ENCODE data around the gene COPS8. TPM values are rescaled to one million over a fixed set of nuclear protein-coding genes. Genes with fewer than 3 reads are reported as not detected.

The COPS8 gene
- total RNA-seq, 6 experiments from 2014 or later = 86.8 to 107 (median 99.8) TPM

DNA sequence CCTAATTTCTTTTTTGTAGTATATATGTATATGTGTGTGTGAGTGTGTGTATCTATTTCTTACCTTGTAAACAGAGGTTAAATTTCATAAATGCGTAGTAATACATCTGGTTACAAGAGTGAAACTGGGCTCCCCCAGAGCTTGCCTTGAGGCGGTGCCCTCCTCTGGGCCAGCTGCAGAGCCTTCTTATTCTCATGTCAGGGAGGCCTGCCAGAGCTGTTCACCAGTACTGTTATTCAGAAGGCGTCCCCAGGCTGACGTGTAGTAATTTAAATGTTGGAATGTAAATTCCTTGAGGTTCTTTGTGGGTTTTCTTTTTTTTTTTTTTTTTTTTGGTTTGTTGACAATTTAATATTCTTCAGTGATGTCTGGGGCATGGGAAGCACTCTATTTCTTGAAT is 11.2 kb downstream of the COPS8 start:
- H3K27ac Mint-ChIP-seq = peak overlapping the region; percentile 76
- no peaks in the 10 kb centered on the region for H3K27me3 Mint-ChIP-seq (ENCODE audit: insufficient read depth)
- TF ChIP-seq, protein P1, sequence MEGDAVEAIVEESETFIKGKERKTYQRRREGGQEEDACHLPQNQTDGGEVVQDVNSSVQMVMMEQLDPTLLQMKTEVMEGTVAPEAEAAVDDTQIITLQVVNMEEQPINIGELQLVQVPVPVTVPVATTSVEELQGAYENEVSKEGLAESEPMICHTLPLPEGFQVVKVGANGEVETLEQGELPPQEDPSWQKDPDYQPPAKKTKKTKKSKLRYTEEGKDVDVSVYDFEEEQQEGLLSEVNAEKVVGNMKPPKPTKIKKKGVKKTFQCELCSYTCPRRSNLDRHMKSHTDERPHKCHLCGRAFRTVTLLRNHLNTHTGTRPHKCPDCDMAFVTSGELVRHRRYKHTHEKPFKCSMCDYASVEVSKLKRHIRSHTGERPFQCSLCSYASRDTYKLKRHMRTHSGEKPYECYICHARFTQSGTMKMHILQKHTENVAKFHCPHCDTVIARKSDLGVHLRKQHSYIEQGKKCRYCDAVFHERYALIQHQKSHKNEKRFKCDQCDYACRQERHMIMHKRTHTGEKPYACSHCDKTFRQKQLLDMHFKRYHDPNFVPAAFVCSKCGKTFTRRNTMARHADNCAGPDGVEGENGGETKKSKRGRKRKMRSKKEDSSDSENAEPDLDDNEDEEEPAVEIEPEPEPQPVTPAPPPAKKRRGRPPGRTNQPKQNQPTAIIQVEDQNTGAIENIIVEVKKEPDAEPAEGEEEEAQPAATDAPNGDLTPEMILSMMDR (IDR thresholded peaks at IDR 0.05) = no peak
- H3K4me1 Mint-ChIP-seq (ENCODE audit: low read depth) = peaks cover 59% of the 10 kb centered on the region
- H3K36me3 Mint-ChIP-seq (ENCODE audit: low read depth) = peaks cover 54% of the 10 kb centered on the region
- H3K9me3 Mint-ChIP-seq = no peaks in the 10 kb centered on the region
- DNase-seq = peak; percentile 63
- peak overlapping the region; percentile 74 for H3K4me3 Mint-ChIP-seq

DNA sequence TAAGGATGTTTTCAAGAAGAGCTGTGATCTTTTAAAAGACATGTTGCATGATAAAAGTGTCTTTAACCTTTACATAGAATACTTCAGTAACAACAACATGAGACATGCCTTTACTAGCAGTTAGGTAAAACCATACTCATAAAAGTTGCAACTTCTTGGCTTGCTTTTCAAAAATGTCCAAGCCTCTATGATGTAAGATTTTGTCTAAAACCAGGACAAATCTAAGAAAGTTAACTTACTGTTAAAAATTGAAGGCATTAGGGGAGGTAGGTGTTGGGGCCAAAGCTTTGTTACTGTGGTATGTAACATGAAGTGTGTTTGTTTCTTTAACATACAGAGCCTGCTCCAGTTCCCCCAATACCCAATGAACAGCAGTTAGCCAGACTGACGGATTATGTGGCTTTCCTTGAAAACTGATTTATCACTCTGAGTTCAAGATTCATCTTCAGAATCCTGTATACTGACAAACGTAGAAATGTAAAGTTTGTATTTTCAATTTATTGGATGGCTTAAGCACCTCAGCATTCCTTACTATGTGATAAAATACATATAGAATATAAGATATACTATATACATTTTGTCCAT is 11.7 kb downstream of the COPS8 start:
- Mint-ChIP-seq H3K27me3 (ENCODE audit: insufficient read depth) (no peaks in the 10 kb centered on the region), H3K4me1 (ENCODE audit: low read depth) (peaks cover 54% of the 10 kb centered on the region), H3K4me3 (peak overlapping the region; percentile 74), H3K9me3 (no peaks in the 10 kb centered on the region), H3K27ac (peak overlapping the region; percentile 76), H3K36me3 (ENCODE audit: low read depth) (peaks cover 55% of the 10 kb centered on the region)
- TF ChIP-seq, protein P1 (IDR thresholded peaks at IDR 0.05) = no peak
- peak; percentile 12 for DNase-seq

DNA sequence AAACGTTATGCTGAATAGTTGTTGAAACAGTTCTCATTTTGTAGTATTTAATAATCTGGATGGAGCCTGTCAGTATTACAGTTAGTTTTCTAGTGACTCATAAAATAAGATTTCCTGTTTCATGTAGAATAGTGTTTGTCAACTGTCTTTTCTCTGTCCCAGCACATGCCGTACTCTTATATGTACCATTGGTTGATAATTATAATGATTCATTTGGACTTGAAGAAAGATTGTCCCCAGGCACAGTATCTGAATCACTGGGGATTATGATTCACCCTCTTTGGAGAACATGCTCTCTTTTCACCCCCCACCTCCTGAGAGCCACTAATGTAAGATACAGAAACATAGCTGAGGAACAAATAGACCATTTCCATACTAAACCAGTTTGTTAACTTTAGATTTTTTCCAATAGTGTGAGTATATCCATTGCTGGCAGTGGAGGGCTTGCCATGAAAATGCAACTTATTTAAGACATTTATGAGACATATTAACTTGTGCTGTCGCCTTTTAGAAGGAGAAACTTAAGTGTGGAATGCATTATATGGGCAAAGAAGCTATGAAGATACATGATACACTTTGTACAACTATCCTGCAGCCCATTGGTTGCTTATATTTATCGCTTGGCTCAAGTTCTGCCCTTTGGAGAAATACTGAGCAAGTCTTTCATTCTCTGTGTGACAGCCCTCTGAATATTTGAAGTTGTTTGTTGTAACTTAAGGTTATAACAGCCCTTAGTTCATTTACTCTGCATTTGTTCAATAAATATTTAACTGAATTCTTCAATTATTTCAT is 12.4 kb downstream of the COPS8 start:
- no peaks in the 10 kb centered on the region for H3K9me3 Mint-ChIP-seq
- peak; percentile 97 for DNase-seq
- H3K4me3 Mint-ChIP-seq = no peak overlapping the region
- TF ChIP-seq, protein P1 (IDR thresholded peaks at IDR 0.05) = no peak
- H3K4me1 Mint-ChIP-seq (ENCODE audit: low read depth) = peaks cover 47% of the 10 kb centered on the region
- H3K27ac Mint-ChIP-seq = peak overlapping the region; percentile 76
- no peaks in the 10 kb centered on the region for H3K27me3 Mint-ChIP-seq (ENCODE audit: insufficient read depth)
- peaks cover 59% of the 10 kb centered on the region for H3K36me3 Mint-ChIP-seq (ENCODE audit: low read depth)

DNA sequence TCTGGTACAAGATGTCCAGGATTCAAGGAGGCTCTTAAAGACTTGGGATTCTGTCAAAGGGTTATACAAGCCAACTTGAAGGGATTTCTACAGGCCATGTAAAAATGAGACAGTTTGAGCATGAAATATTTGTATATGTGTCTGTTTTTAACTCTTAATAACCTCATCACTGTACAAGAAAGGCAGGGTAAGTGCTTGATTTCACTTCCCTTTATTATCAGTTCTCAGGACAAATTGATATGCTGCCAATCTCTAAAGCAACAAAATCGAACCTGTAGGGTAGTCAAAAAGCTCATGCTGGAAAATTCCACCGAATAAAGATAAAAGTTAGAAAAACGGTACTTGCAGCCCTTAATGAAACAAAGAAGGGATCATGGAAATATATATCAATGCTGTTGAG is 14.1 kb downstream of the COPS8 start:
- no peak overlapping the region for H3K4me3 Mint-ChIP-seq
- DNase-seq = no peak
- H3K9me3 Mint-ChIP-seq = no peaks in the 10 kb centered on the region
- H3K4me1 Mint-ChIP-seq (ENCODE audit: low read depth) = peaks cover 36% of the 10 kb centered on the region
- peaks cover 50% of the 10 kb centered on the region for H3K36me3 Mint-ChIP-seq (ENCODE audit: low read depth)
- no peaks in the 10 kb centered on the region for H3K27me3 Mint-ChIP-seq (ENCODE audit: insufficient read depth)
- no peak overlapping the region for H3K27ac Mint-ChIP-seq
- TF ChIP-seq, protein P1 (IDR thresholded peaks at IDR 0.05) = no peak

DNA sequence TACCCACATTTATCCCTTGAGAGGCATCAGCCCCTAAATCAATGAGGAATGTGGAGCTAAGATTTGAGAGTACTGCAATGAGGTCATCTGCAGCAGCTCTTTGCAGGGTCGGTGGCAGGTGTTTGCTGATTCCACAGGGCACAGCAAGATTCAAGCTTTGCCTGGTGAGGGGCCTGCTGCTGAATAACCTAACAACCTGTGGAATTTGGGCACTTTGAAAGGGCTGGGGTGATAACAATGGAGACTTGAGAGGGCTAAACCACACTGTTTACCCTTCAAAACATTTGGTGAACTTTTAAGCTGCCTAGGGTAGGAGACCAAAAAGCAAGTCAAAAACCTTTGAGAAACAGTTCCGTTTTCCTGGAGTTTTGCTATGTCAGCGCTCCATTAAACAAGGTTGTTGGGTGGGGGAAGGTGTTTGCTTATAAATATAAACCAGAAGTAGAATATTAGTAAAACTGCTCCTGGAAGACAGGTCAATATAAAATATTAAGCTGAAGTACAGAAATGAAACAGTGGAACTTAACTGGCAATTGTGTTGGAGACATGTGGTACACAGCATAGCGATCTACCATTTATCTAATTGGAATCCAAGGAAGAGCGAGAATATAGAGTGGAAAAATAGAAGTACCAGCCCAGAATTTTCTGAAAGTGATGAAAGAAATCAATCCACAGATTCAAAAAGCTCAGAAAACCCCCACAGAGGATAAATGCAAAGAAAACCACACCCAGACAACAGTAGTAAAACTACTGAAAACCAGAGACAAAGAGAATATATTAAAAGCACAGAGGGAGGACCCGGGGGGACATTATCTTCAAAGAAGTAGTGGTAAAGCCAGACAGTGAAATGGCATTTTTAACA is 15.7 kb downstream of the COPS8 start:
- Mint-ChIP-seq H3K4me1 (ENCODE audit: low read depth) (peaks cover 27% of the 10 kb centered on the region), H3K27me3 (ENCODE audit: insufficient read depth) (no peaks in the 10 kb centered on the region), H3K27ac (no peak overlapping the region), H3K4me3 (no peak overlapping the region), H3K9me3 (no peaks in the 10 kb centered on the region), H3K36me3 (ENCODE audit: low read depth) (peaks cover 42% of the 10 kb centered on the region)
- TF ChIP-seq, protein P1 (IDR thresholded peaks at IDR 0.05) = no peak
- no peak for DNase-seq

Data from HFFc6 (cell line).